NT2/D1 (cell line): ENCODE data around the gene CCDC134.

Experiments
- DNase-seq: peaks from one replicate; pipeline ENCODE4 v3.0.0-alpha.2; 2011; ENCODE audit warnings: low read depth, low spot score
- H3K27me3 ChIP-seq: 2 replicates; pipeline ENCODE4 v1.6.0; 2011; ENCODE audit warnings: mild to moderate bottlenecking; ENCODE audit not compliant: insufficient read length, insufficient read depth
- H3K36me3 ChIP-seq: 2 replicates; pipeline ENCODE4 v1.6.1; 2011; ENCODE audit warnings: mild to moderate bottlenecking, low read length, mixed read lengths; ENCODE audit not compliant: insufficient read depth, insufficient read length
- H3K4me1 ChIP-seq: 2 replicates; pipeline ENCODE4 v1.5.1; 2011; ENCODE audit not compliant: insufficient read depth, insufficient read length
- H3K4me3 ChIP-seq: 2 replicates; pipeline ENCODE4 v1.5.1; 2011; ENCODE audit warnings: low read depth; ENCODE audit not compliant: insufficient read length
- H3K9ac ChIP-seq: 2 replicates; pipeline ENCODE4 v1.6.0; 2011; ENCODE audit warnings: low read depth; ENCODE audit not compliant: insufficient read length
- H3K9me3 ChIP-seq: 2 replicates; pipeline ENCODE4 v1.5.1; 2011; ENCODE audit warnings: mild to moderate bottlenecking, low read length; ENCODE audit not compliant: insufficient read depth
- SUZ12 ChIP-seq: IDR thresholded peaks from 2 replicates; pipeline ENCODE4 v1.6.1; 2011; ENCODE audit not compliant: insufficient read length, insufficient read depth; ENCODE audit errors: extremely low read depth
- YY1 ChIP-seq: IDR thresholded peaks from 2 replicates; pipeline ENCODE4 v1.6.1; 2011; ENCODE audit not compliant: insufficient read length, insufficient read depth
- ZNF274 ChIP-seq: IDR thresholded peaks from 2 replicates; pipeline ENCODE4 v1.6.1; 2011; ENCODE audit warnings: mild to moderate bottlenecking, low read depth, low read length

CCDC134 gene

GRCh38 chr22:41810022-41810421 lies 9.5 kb downstream of the CCDC134 start:
- DNase-seq, result no peak
- no peaks in the 10 kb centered on the region for H3K9me3 ChIP-seq
- no peak overlapping the region for H3K4me3 ChIP-seq
- H3K4me1 ChIP-seq, result no peaks in the 10 kb centered on the region
- H3K9ac ChIP-seq, result no peak overlapping the region
- H3K27me3 ChIP-seq, result no peaks in the 10 kb centered on the region
- TF ChIP-seq YY1 (no peak), ZNF274 (no peak), SUZ12 (no peak)
- H3K36me3 ChIP-seq, result peaks cover 38% of the 10 kb centered on the region

GRCh38 chr22:41812805-41813545 lies 12.5 kb downstream of the CCDC134 start:
- Histone ChIP-seq H3K27me3 (no peaks in the 10 kb centered on the region), H3K36me3 (peaks cover 46% of the 10 kb centered on the region), H3K4me1 (peaks cover 3% of the 10 kb centered on the region), H3K4me3 (no peak overlapping the region), H3K9ac (no peak overlapping the region), H3K9me3 (no peaks in the 10 kb centered on the region)
- TF ChIP-seq ZNF274 (no peak), YY1 (no peak), SUZ12 (no peak)
- no peak for DNase-seq

DNA sequence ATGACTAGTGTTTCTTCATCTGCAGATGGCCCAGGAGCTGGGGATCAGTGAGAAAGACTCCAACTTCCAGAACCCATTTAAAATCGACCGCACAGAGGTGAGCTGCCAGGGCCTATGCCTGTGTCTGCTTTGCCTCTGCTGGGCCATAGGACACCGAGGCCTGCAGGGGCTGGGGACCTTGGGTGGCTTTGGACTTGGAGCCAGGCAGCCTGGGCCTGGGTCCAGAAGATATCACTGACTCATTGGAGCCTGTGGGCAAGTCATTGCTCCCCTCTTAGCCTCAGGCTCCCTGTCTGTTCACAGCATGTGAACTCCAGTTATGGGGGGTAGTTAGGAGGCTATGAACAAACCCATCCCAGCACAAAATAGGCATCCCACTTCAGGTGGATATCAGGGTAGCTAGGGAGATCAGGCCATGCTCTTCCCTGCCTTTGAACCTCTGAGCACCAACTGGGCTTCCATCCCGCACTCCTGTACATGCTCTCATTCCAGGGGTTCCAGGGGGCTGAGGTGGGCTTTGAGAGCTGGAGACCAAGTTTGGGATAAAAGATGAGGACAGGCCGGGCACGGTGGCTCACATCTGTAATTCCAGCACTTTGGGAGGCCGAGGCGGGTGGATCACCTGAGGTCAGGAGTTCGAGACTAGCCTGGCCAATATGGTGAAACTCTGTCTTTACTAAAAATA lies 13.4 kb downstream of the CCDC134 start:
- no peak for DNase-seq
- Histone ChIP-seq H3K4me3 (no peak overlapping the region), H3K36me3 (peaks cover 50% of the 10 kb centered on the region), H3K4me1 (peaks cover 3% of the 10 kb centered on the region), H3K27me3 (no peaks in the 10 kb centered on the region), H3K9ac (no peak overlapping the region), H3K9me3 (no peaks in the 10 kb centered on the region)
- TF ChIP-seq ZNF274, result no peak
- no peak for TF ChIP-seq SUZ12
- TF ChIP-seq YY1, result no peak

- Histone ChIP-seq H3K36me3 (peaks cover 48% of the 10 kb centered on the region), H3K4me3 (no peak overlapping the region), H3K9ac (no peak overlapping the region), H3K9me3 (no peaks in the 10 kb centered on the region), H3K4me1 (peaks cover 3% of the 10 kb centered on the region), H3K27me3 (no peaks in the 10 kb centered on the region)
- TF ChIP-seq ZNF274 (no peak), YY1 (no peak), SUZ12 (no peak)
- DNase-seq, result no peak
These were observed 15.2 kb downstream of the CCDC134 start for GRCh38 chr22:41815716-41816115.

GRCh38 chr22:41816241-41816640 lies 15.8 kb downstream of the CCDC134 start:
- H3K9ac ChIP-seq, result no peak overlapping the region
- no peaks in the 10 kb centered on the region for H3K27me3 ChIP-seq
- no peak overlapping the region for H3K4me3 ChIP-seq
- TF ChIP-seq ZNF274 (no peak), YY1 (no peak), SUZ12 (no peak)
- H3K4me1 ChIP-seq, result peaks cover 3% of the 10 kb centered on the region
- no peak for DNase-seq
- no peaks in the 10 kb centered on the region for H3K9me3 ChIP-seq
- peaks cover 45% of the 10 kb centered on the region for H3K36me3 ChIP-seq

DNA sequence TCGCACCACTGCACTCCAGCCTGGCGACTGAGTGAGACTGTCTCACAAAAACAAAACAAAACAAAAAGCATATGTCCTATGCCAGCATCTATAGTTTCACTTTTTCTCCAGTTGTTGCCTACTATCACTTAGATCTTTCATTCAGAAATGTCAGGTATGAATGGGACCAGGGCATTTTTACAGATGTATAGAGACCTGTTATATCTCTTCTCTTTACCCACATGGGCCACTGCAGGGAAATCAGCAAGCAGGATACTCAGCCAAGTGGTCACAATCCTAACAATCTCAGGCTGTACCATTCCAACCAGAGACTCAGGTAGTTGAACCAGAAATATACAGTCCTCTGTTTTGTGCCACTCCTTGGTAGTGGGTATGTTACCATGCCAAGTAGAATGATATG lies 16.4 kb downstream of the CCDC134 start:
- no peak for TF ChIP-seq YY1
- no peak for TF ChIP-seq SUZ12
- TF ChIP-seq ZNF274, result no peak
- H3K9me3 ChIP-seq, result no peaks in the 10 kb centered on the region
- DNase-seq, result no peak
- H3K36me3 ChIP-seq, result peaks cover 45% of the 10 kb centered on the region
- peaks cover 3% of the 10 kb centered on the region for H3K4me1 ChIP-seq
- no peak overlapping the region for H3K9ac ChIP-seq
- no peak overlapping the region for H3K4me3 ChIP-seq
- H3K27me3 ChIP-seq, result no peaks in the 10 kb centered on the region

GRCh38 chr22:41818011-41818410 lies 17.5 kb downstream of the CCDC134 start:
- Histone ChIP-seq H3K36me3 (peaks cover 42% of the 10 kb centered on the region), H3K4me3 (no peak overlapping the region), H3K9me3 (no peaks in the 10 kb centered on the region), H3K9ac (no peak overlapping the region), H3K27me3 (no peaks in the 10 kb centered on the region), H3K4me1 (peaks cover 7% of the 10 kb centered on the region)
- TF ChIP-seq YY1, result no peak
- no peak for TF ChIP-seq SUZ12
- TF ChIP-seq ZNF274, result no peak
- no peak for DNase-seq
